SJCRH30 (cell line): ENCODE data around the gene NONO. TPM values are rescaled to one million over a fixed set of nuclear protein-coding genes. Genes with fewer than 3 reads are reported as not detected.

ENCODE experiments used
- DNase-seq, 2 experiments: peaks; one replicate each; pipeline ENCODE4 v3.0.0-alpha.2; 2015 to 2020
- H3K27ac ChIP-seq: fragments of 250-450 bp; sonication (Bioruptor Pico); 2 replicates; pipeline ENCODE4 v1.5.1; 2020; ENCODE audit warnings: mild to moderate bottlenecking, moderate library complexity
- H3K27me3 ChIP-seq: fragments of 250-450 bp; sonication (Bioruptor Pico); 2 replicates; pipeline ENCODE4 v1.5.1; 2020; ENCODE audit warnings: mild to moderate bottlenecking, moderate library complexity
- H3K36me3 ChIP-seq: fragments of 250-450 bp; sonication (Bioruptor Pico); 2 replicates; pipeline ENCODE4 v1.5.1; 2020; ENCODE audit warnings: mild to moderate bottlenecking, moderate library complexity
- H3K4me1 ChIP-seq: fragments of 250-450 bp; sonication (Bioruptor Pico); 2 replicates; pipeline ENCODE4 v1.5.1; 2020; ENCODE audit warnings: mild to moderate bottlenecking, moderate library complexity
- H3K4me3 ChIP-seq: fragments of 250-450 bp; sonication (Bioruptor Pico); 2 replicates; pipeline ENCODE4 v1.5.1; 2020; ENCODE audit warnings: mild to moderate bottlenecking, moderate library complexity
- H3K9me3 ChIP-seq: fragments of 250-450 bp; sonication (Bioruptor Pico); replicated peaks from 2 replicates; pipeline ENCODE4 v1.5.1; 2020; ENCODE audit warnings: mild to moderate bottlenecking, moderate library complexity
- total RNA-seq: library from RNA; depleted of rRNA; stranded (reverse); fragments of >200 nt; shearing (Covaris generic); gene quantifications from 2 replicates; pipeline ENCODE4 v1.2.3, GENCODE V29; 2014; rRNA removed

The NONO gene, protein sequence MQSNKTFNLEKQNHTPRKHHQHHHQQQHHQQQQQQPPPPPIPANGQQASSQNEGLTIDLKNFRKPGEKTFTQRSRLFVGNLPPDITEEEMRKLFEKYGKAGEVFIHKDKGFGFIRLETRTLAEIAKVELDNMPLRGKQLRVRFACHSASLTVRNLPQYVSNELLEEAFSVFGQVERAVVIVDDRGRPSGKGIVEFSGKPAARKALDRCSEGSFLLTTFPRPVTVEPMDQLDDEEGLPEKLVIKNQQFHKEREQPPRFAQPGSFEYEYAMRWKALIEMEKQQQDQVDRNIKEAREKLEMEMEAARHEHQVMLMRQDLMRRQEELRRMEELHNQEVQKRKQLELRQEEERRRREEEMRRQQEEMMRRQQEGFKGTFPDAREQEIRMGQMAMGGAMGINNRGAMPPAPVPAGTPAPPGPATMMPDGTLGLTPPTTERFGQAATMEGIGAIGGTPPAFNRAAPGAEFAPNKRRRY
- 896 and 933 TPM in 2 replicates for total RNA-seq

DNA sequence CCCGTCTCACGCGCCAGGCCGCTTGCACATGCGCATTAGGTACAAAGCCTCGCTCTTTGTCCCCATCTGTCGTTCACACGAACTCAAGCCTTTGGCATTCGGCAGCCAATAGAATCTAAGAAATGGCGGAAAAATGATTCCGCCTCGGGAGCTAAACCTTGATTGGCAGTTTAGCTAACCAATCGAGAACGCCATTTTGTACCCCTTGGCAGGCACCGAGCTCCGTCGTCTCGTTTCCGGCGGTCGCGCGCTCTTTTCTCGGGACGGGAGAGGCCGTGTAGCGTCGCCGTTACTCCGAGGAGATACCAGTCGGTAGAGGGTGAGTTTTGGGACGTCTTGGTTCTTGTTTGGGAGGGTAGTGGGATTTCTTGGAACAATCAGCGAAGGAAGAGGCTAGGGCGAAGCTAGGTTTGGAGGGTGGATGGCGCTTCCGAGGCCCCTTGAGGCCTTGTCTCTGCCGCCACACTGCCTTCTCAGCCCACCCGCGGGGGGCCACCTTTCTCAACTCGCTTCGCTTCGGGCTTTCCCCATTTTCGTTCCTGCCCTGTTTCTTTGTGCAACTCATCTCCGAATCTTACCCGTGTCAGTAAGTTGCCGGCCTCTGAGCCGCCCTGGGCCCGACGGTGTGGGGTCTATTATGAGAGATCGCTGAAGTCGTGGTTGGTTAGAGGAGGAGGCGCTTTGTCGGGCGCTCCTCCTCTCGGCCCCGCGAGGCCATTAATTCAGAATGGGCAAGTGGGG is at the start of gene NONO:
Gene NONO (plus strand): TSS at position 233 of the 741 bp plus-strand sequence. CDS start 7,003 bp downstream, outside the sequence.
- Histone ChIP-seq H3K27ac (peak within 1 kb of the TSS; percentile 97), H3K4me1 (peaks cover 3% of the 10 kb centered on the region; the same call in 1 of the 2 replicates), H3K36me3 (peaks cover 35% of the 10 kb centered on the region), H3K27me3 (no peaks in the 10 kb centered on the region), H3K4me3 (peak within 1 kb of the TSS; percentile 79), H3K9me3 (no peaks in the 10 kb centered on the region)
- peak; percentile 99 for DNase-seq

DNA sequence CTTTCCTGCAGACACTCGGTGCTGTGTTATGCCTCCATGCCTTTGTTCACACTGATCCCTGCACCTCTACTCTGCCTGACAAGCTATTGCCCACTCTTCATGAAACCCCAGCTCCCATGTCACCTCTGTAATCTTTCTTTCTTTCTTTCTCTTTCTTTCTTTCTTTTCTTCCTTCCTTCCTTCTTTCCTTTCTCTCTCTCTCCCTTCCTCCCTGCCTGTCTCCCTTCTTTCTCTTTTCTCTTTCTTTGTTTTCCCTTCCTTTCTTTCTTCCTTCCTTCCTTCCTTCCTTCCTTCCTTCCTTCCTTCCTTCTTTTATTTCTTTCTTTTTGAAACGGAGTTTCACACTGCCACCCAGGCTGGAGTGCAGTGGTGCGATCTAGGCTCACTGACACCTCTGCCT is 48.0 kb upstream of the NONO start:
- no peak for DNase-seq
- Histone ChIP-seq H3K36me3 (peaks cover 3% of the 10 kb centered on the region), H3K27me3 (no peaks in the 10 kb centered on the region), H3K4me1 (no peaks in the 10 kb centered on the region), H3K27ac (no peak overlapping the region), H3K9me3 (no peaks in the 10 kb centered on the region), H3K4me3 (no peak overlapping the region)

DNA sequence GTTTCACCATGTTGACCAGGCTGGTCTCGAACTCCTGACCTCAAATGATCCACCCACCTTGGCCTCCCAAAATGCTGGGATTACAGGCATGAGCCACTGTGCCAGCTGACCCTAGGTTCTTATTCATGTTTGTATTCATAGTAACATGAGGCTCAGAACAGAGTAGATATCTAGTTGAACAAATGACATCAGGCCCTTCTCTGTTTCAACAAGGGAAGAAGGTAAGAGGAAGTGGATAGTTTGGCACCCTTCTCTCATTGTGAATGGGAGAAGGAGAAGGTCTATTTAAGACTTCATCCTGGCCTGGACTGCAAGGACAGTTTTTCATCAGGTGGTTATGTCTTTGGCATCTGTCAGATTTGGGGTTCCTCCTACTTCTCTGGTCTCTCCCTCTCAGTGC is 46.6 kb upstream of the NONO start:
- no peak for DNase-seq
- no peaks in the 10 kb centered on the region for H3K9me3 ChIP-seq
- peaks cover 5% of the 10 kb centered on the region for H3K36me3 ChIP-seq
- no peak overlapping the region for H3K4me3 ChIP-seq
- H3K27me3 ChIP-seq = no peaks in the 10 kb centered on the region
- H3K27ac ChIP-seq = no peak overlapping the region
- H3K4me1 ChIP-seq = no peaks in the 10 kb centered on the region

DNA sequence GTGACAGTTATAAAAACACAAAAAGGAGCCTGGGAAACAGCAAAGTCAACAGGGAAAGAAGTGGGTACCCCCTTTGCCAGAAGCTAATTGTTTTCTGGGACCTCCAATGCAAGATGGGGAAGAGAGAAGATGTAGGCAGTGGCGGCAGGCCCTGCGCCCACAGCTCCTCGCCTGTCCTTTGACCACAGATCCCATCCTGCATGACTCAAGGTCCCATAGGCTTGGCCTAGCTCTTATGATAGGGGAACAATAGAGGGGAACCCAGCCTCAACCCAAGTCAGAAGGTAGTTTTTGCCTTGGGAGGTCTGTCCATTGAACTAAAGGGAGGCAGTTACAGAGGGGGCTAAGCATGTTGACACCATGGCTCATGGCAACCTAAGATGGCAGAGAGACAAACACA is 43.7 kb upstream of the NONO start:
- Histone ChIP-seq H3K27ac (no peak overlapping the region), H3K36me3 (peaks cover 33% of the 10 kb centered on the region), H3K27me3 (no peaks in the 10 kb centered on the region), H3K4me3 (no peak overlapping the region), H3K4me1 (no peaks in the 10 kb centered on the region), H3K9me3 (no peaks in the 10 kb centered on the region)
- no peak for DNase-seq

DNA sequence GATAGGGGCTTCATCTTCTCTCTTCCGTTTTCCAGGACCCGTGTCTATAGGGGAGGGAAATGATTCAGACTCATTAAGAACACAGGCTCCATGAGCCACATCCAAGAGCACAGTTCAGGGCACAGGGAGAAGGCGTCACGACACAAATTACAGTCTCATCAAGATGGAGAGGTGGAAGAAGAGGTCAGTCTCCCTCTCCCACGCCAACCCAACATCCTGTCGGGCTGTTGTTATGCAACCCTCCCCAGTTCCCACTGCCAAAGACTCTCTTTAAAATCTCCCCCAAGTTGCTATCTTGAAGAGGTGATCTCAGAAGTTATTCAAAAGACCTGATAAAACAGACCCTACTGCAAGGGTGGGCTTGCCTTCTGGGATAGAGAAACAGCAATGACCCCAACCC is 42.1 kb upstream of the NONO start:
- H3K27ac ChIP-seq = no peak overlapping the region
- peaks cover 45% of the 10 kb centered on the region for H3K36me3 ChIP-seq
- DNase-seq = no peak
- H3K4me1 ChIP-seq = no peaks in the 10 kb centered on the region
- H3K9me3 ChIP-seq = no peaks in the 10 kb centered on the region
- H3K4me3 ChIP-seq = no peak overlapping the region
- no peaks in the 10 kb centered on the region for H3K27me3 ChIP-seq

DNA sequence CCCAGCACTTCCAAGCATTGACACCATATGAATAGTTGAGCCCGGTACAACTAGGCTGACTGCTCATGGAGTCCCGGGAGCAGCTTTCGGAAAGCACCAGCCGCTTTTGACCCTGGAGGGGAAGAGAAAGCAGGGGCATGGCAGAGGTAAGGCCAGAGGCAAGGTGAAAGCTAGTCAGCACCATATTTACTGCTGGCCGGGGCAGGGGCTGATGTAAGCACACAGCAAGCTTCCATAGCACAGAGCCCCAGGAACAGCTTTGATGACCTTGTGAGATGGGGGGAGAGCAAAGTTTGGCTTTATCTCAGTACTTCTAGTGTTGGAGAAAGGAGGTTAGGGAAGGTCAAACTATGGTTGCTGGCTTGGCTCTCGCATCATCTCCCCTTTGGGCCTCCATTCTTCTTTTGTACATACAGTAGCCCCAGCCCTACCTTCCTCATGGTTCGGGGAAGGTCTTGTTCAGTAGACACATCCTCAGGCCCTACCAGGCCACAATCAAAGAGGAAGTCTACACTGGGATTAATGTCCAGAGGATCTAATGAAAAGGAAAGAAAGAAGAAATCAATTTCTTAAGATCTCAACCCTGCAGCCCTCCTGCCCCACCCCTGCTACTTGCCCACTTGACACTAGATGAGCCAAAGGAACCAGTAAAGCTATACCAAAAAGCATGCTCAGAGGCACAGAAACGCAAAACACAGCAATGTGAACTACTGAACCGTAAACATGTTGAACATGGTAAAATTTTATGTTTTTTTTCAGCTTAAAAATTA is 38.9 kb upstream of the NONO start:
- H3K4me1 ChIP-seq = no peaks in the 10 kb centered on the region
- no peaks in the 10 kb centered on the region for H3K27me3 ChIP-seq
- H3K9me3 ChIP-seq = no peaks in the 10 kb centered on the region
- no peak overlapping the region for H3K27ac ChIP-seq
- no peak for DNase-seq
- peaks cover 64% of the 10 kb centered on the region for H3K36me3 ChIP-seq
- no peak overlapping the region for H3K4me3 ChIP-seq

DNA sequence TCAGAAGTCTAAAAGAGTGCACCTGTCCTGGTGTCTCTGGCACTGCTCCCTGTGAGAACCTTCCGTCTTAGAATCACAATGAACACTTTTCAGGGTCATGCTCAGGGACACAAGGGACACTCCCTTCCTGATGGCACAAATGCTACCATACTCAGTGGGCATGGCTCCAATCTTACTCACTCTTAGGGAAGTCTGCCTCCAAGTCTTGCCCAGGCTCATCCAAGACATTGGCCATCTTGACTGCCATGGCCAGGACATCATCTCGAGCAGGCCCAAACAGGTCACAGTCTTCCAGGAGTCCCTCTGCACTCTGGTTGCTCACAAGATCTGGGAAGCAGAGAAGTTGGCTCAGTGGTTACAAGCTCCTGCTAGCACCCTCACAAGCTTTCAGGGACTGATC is 38.3 kb upstream of the NONO start:
- H3K36me3 ChIP-seq = peaks cover 67% of the 10 kb centered on the region
- no peaks in the 10 kb centered on the region for H3K9me3 ChIP-seq

DNA sequence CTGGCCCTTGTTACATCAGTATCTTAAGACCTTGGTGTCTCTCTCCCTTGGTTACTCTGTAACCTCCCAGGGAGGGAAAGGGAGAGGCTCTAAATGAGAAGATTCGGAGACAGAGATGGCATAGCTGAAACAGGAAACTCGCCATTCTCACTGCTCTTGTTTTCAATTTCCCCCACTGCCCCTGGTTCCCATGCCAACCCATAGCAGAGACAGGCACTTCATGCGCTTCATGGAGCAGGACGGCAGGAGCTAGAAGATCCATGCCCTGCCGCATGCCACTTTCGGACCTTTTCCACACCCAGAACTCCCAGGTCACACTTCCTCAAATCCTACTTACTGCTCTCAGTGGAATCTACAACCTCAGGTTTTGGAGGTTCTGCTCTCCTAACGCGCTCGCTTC is 32.6 kb upstream of the NONO start:
- H3K4me3 ChIP-seq = no peak overlapping the region
- no peak overlapping the region for H3K27ac ChIP-seq
- peaks cover 28% of the 10 kb centered on the region for H3K36me3 ChIP-seq
- H3K9me3 ChIP-seq = no peaks in the 10 kb centered on the region
- no peaks in the 10 kb centered on the region for H3K4me1 ChIP-seq
- H3K27me3 ChIP-seq = no peaks in the 10 kb centered on the region
- no peak for DNase-seq

More for the DNA sequence above, 38.3 kb upstream of the NONO start:
- Histone ChIP-seq H3K4me1 (no peaks in the 10 kb centered on the region), H3K27ac (no peak overlapping the region), H3K27me3 (no peaks in the 10 kb centered on the region), H3K4me3 (no peak overlapping the region)
- no peak for DNase-seq

DNA sequence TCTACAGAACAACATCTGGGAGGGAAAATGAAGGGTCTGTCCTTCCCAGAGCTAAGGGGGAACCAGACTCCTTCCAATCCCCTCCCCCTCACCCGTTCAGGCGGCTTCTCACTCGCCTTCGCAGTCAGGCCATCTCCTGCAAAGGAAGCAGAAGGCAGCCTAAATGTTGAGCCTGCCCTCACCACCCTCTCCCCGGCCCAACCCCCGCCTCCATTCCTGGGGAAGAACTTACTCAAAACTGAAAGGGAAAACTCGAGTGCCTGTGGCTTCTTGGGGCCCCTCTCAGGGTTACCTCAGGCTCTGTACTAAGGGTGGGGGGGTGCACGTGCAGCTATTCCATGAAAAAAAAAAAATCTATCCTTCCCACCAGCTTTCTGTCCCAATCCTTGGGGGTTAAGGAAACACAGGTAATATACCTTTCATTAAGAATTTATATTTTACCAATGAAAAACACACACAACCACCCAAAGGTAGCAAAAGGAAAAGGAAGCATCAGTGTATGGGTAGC is 31.9 kb upstream of the NONO start:
- Histone ChIP-seq H3K4me1 (no peaks in the 10 kb centered on the region), H3K9me3 (no peaks in the 10 kb centered on the region), H3K4me3 (no peak overlapping the region), H3K27me3 (no peaks in the 10 kb centered on the region), H3K27ac (no peak overlapping the region), H3K36me3 (peaks cover 25% of the 10 kb centered on the region)
- DNase-seq = no peak

DNA sequence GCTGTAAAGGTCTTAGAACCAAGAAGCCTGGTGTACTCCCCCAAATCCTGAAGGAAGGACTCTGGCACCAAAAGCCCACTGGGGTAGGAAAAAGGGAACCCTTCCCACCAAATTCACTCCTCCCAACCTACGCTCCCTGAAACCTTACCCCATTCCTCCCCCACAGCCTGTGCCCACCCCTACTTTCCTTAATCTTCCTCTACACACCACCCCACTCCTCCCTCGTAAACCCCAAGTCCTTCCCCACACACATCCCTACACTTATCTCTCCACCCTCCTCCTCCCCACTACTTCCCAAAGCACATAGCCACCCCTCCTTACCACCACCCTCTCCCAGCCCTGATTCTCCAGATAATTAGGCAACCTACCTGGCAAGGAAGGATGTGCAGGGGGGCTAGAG is 31.2 kb upstream of the NONO start:
- Histone ChIP-seq H3K27ac (no peak overlapping the region), H3K4me3 (no peak overlapping the region), H3K36me3 (peaks cover 18% of the 10 kb centered on the region), H3K9me3 (no peaks in the 10 kb centered on the region), H3K4me1 (no peaks in the 10 kb centered on the region), H3K27me3 (no peaks in the 10 kb centered on the region)
- DNase-seq = no peak

DNA sequence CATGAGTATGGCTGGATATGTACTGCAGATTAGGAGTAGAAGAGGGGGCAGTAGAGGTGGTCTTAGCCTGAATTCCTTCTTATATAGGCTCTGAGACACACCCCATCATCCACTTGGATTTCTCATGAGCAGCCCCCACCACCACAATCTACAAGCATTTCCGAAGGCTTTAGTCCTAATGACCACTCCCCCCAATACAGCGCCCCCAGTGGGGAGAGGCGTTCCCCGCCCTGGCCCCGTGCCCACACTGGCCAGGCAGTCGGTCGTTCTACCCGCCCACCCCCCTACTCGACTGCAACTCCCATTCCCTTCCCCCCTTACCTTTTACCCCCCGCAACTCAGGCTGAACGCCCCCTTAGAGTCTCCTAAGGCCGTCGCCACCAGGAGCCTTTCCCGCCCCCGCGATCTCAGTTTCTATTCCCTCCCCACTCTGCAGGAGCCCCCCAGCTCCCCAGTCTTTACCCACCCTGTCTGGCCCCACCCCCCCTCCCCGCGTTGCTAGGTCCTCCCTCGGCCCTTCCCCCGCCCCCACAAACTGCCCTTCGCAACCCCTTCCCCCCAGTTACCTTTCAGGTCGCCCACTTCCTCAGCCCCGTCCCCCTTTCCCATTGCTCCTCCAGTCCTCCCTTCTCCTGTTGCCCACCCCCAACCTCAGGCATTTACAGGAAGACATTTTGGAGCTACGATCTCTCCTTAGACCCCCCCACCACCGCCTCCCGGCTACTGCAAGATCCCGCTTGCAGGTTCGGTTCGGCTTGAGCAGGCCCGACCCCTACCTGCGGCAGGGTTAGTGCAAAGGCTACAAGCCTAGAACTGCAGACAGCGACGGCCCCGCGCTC is 30.0 kb upstream of the NONO start:
- DNase-seq = peak; percentile 67 to 71
- no peaks in the 10 kb centered on the region for H3K4me1 ChIP-seq

DNA sequence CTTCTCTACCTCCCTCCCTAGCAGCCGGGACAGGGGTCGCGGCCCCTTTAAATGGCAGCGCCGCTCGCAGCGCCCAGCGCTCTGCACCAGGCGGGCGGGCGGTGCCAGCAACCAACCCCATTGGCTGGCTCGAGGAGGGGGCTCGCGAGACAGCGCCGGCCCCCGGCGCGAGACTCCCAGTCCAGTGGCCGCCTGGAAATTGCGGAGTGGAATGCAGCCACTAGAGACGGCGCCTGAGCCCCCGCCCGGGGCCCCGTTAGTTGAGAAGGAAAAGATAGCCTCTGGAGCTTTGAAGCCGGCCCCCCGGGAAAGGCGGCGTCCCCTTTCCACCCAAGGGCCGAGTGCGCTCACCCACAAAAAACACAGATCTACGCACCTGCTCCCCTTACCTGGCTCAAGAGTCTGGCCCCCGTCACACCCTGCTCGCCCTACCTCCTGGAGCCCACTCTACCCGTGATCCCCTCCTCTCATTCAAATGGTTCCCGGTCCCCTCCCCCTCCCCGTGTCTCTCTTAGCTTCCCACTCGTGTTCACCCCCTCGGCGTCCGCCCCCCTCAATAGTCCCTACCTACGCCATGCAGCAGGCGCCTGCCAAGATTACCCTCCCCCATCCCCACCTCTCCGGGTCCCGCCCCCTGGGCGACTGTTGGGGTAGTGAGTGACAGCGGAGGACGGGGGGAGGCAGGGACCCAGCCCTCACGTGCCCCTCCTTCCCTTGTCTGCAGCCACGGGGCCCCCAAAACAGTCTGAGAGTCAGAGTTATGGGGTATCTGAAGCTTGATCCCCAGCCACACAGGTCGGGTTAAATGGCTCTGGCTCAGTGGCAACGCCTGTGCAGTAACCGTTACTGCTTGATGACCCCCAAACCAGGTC is 29.1 kb upstream of the NONO start, which contains the start of gene ZMYM3:
Gene ZMYM3 (minus strand): TSS at position 49 of the 872 bp plus-strand sequence. CDS start 885 bp downstream, outside the sequence.
- Histone ChIP-seq H3K9me3 (no peaks in the 10 kb centered on the region), H3K27me3 (no peaks in the 10 kb centered on the region), H3K36me3 (peaks cover 6% of the 10 kb centered on the region), H3K4me3 (peak within 1 kb of the TSS; percentile 74), H3K4me1 (no peaks in the 10 kb centered on the region), H3K27ac (peak within 1 kb of the TSS; percentile 59)
- DNase-seq = peak; percentile 92 to 94

More for the DNA sequence above, 30.0 kb upstream of the NONO start:
- Histone ChIP-seq H3K9me3 (no peaks in the 10 kb centered on the region), H3K27me3 (no peaks in the 10 kb centered on the region), H3K36me3 (peaks cover 14% of the 10 kb centered on the region), H3K27ac (peak overlapping the region; percentile 59), H3K4me3 (peak overlapping the region; percentile 74)

DNA sequence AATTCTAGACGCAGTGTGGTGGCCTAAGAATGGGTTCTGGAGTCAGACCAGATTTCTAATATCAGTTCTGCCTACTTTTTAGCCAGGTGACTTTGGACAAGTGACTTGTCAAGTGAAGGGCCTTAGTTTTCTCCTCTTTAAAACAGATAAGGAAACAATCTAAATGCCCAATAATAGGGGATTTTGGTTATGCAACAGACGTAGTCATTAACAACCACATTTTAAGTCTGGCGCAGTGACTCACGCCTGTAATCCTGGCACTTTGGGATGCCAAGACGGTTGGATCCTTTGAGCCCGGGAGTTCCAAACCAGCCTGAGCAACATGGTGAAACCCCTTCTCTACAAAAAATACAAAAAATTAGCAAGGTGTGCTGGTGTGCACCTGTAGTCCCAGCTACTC is 27.4 kb upstream of the NONO start:
- Histone ChIP-seq H3K4me1 (no peaks in the 10 kb centered on the region), H3K9me3 (no peaks in the 10 kb centered on the region), H3K36me3 (no peaks in the 10 kb centered on the region), H3K27ac (no peak overlapping the region), H3K27me3 (no peaks in the 10 kb centered on the region), H3K4me3 (no peak overlapping the region)
- DNase-seq = no peak
